HG02798 (cell line): ENCODE results near the gene NR1D1.
"Not testable (repeated sequence)": the region's sequence is repeated elsewhere in the genome, so short reads cannot be mapped to it uniquely, and the experiment has no call there.

Experiments used
- ATAC-seq: cut with Tn5 transposase; IDR thresholded peaks from one replicate; pipeline ENCODE4 v1.9.1; 2021; ENCODE audit warnings: mild to moderate bottlenecking; ENCODE audit not compliant: unreplicated experiment, poor library complexity

NR1D1 gene

DNA sequence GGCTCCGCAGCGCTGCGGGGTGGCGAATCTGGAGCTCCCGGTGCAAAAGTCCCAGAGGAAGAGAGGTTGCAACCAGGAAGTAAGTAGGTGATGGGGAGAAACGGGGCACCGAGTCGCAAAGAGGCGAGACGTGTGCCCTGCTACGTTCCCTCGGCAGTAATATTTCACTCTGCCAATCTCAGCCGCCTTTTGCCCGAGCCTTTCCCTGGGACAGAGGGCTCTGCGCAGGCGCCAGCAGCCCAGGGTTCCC, at the start of gene NR1D1:
TSS of gene NR1D1 (minus strand) at position 171 of the 250 bp plus-strand sequence. CDS start 495 bp downstream, outside the sequence.
- no peak for ATAC-seq

- no peak for ATAC-seq
Observed at GRCh38 chr17:40148527-40148926, 48.1 kb upstream of the NR1D1 start.

DNA sequence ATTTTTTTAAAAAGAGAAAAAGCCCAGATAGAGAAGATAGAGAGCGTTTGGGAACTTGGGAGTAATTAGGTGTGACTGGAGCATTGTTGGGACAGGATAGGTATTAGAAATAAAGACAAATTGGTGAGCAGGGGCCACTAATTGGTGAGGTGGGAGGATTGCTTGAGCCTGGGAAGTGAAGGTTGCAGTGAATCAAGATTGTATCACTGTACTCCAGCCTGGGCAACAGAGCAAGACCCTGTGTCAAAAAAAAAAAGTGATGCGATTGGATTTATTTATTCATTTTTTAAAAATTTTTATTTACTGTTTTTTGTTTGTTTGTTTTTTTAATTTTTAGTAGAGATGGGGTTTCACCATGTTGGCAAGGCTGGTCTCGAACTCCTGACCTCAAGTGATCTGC, 45.1 kb upstream of the NR1D1 start:
- no peak for ATAC-seq

- ATAC-seq, result not testable (repeated sequence)
Observed at GRCh38 chr17:40143166-40143565, 42.8 kb upstream of the NR1D1 start.

DNA sequence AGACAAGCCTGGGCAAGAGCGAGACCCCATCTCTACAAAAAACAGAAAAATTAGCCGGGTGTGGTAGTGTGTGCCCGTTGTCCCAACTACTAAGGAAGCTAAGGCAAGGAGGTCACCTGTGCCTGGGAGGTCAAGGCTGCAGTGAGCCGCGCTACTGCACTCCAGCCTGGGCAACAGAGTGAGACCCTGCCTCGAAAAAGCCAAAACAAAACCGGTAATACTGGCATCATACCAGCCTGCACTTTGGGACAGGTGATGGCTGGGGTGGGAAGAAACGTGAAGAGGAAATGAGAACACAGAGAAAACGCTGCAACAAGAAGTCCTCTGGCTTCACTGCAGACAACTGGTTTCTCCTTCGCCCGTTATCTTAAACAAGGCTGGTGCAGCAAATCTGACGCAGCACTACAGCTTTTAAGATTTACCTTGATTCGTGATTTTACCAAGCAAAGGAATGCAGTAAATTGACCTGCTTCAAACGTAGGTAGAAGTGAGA, 39.2 kb upstream of the NR1D1 start:
- peak; percentile 2 for ATAC-seq

- ATAC-seq, result no peak
Observed at GRCh38 chr17:40135817-40136216, 35.4 kb upstream of the NR1D1 start.

GRCh38 chr17:40134184-40134583, 33.8 kb upstream of the NR1D1 start:
- ATAC-seq, result no peak

- ATAC-seq, result no peak
Observed at GRCh38 chr17:40130352-40131042, 30.1 kb upstream of the NR1D1 start.

DNA sequence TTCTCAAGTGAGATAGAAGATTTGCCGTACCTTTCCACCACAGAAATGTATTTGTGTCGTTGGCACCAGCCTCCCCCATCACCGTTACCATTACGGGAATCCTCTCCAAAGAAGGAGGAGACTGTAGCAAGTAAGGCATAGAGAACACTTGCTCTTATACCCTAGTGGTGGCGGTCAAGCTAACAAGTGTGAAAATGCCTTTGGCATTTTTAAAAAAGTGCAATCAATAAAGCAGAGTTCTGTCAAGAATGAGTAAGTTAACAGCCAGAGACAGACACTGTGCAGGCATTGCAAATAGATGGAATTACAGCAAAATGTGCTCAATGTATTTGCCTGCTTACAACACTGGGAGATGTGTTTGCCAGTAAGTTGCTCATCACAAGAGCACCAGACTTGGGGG, 29.1 kb upstream of the NR1D1 start:
- no peak for ATAC-seq

GRCh38 chr17:40124279-40125141, 24.1 kb upstream of the NR1D1 start:
- ATAC-seq, result no peak

GRCh38 chr17:40123811-40124114, 23.4 kb upstream of the NR1D1 start:
- no peak for ATAC-seq

GRCh38 chr17:40122999-40123810, 22.8 kb upstream of the NR1D1 start:
- peak; percentile 26 for ATAC-seq

DNA sequence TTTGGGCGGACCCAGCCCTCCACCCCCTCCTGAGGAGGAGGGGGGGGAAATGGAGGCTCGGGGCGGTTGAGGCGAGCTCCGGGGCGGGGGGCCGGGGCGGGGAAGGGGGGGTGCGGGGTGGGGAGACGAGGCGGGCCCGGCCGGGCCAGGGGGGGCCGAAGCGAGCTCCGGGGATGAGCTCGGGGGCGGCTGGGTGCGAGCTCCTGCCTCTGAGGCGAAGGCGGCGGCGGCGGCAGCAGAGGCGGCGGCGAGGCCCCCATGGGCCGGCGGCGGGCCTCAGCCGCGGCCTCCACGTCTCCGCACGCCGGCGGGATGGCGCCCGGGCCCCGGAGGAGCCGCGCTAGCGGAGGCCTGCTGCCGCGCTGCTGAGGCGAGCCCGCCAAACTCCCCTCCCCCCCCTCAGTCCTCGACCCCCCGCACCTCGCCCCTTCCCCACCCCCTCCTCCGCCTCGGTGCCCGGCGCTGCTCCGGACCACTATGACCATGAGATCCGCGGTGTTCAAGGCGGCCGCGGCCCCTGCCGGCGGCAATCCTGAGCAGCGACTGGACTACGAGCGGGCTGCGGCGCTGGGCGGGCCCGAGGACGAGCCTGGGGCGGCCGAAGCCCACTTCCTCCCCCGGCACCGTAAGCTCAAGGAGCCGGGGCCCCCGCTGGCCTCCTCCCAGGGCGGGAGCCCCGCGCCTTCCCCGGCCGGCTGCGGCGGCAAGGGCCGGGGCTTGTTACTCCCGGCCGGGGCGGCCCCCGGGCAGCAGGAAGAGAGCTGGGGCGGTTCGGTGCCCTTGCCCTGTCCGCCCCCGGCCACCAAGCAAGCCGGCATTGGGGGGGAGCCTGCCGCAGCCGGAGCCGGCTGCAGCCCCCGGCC, 22.0 kb upstream of the NR1D1 start:
- peak; percentile 43 for ATAC-seq

DNA sequence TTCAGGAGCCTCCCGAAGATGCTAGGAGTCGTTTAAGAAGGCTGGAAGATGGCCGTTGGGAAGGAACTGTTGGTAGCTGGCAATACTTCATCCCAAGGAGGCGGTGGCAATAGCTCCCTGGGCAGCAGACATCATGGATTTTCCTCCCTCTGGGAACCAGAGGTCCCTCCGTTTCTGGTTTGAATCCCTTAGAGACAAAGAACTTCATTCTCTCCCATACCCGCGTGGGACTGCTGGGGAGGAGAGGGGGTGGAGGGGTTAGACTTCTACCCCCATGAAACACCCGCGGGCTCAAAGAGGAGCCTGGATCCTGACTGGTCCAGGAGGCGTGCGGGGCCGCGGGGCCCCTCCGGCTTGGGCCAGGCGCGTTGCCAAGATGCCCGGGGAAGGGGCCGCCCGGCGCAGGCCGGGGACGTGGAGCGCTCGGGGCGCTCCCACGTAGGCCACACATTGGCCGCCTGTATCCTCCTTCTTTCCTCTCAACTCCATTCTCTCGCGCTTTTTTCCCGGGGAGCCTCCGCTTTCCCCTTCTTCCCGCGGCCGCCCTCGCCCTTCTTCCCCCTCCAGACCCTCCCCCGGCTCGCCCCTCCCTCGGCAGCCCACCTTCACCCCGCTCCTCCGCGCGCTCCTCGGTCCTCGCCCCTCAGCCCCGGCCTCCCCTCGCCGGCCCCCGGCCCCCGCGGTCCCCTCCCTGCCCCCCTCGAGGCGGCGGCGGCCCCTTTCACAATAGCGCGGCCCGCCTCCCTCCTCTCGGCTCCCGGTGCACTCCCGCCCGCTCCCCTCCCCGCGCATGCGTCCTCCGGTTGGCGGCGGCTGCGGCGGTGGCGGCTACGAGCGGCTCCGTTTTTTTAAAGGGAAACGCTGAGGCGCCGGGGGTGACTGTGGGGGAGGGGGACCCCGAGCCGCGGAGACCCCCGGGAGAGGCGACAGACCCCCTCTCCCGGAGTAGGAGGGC, 21.1 kb upstream of the NR1D1 start, which contains the start of gene MSL1:
TSS of gene MSL1 (plus strand) at position 791 of the 955 bp plus-strand sequence. CDS start 642 bp downstream, outside the sequence.
- ATAC-seq, result peak; percentile 73

- ATAC-seq, result no peak
Observed at GRCh38 chr17:40115101-40115436, 14.7 kb upstream of the NR1D1 start.

DNA sequence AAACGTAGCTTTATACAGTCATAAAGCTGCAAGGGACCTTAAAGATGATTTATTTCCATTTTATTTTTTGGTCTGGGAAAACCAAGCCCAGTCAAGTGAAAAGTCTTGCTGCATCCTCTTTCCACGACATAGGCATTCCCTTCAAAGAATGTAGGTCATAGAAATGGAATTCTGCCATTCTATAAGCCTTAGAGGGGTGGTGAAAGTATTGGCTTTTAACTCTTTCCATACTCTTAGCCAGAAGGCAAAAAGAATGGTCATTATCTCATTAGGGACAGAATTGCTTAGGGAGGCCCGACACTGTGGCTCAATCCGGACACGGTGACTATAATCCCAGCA, 13.5 kb upstream of the NR1D1 start:
- ATAC-seq, result no peak

DNA sequence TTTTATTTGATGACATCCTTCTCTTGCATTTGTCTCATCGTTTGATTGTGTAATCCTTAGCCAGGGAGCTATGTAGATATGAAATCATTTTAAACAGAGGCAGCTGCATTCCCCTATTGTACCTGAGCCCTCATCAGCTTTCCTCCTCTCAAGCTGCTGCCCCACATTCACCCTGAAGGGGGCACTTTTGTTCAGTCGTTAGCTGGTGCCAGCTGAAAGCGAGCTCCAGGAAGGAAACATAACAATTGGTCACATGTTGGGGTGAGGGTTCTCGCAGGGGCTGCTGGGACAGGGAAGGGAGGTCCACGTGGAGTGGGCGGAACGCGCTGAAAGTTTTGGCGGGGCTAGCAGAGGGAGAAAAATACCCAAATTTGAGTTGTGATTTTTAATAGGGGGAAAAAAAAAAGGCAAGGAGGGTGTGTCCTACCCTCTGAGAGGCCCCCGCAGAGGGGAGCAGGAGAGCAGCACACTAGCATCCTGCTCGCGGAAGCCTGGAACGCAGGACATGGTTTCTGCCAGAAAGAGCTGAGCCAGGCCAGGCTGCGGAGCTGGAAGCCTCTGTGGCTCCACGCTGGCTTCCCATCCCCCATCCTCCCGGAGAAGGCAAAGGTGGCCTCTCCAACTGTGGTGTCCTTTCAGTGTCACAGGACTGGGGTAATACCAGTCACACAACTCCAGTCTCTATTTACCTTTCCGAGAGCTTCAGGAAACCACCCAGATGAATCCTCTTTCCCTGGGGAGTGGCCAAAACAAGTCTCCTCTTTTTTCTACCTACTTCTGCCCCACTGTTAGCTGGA, 12.9 kb upstream of the NR1D1 start:
- ATAC-seq, result peak; percentile 90

GRCh38 chr17:40112718-40113109, 12.3 kb upstream of the NR1D1 start:
- ATAC-seq, result no peak
